ENCODE data around the gene PRRT2. TPM values are rescaled to one million over a fixed set of nuclear protein-coding genes. Genes with fewer than 3 reads are reported as not detected.
"Not testable (repeated sequence)": the region's sequence is repeated elsewhere in the genome, so short reads cannot be mapped to it uniquely, and the experiment has no call there.

The PRRT2 gene
- total RNA-seq, 1 donor from 2014 or later: under 0.01 TPM

DNA sequence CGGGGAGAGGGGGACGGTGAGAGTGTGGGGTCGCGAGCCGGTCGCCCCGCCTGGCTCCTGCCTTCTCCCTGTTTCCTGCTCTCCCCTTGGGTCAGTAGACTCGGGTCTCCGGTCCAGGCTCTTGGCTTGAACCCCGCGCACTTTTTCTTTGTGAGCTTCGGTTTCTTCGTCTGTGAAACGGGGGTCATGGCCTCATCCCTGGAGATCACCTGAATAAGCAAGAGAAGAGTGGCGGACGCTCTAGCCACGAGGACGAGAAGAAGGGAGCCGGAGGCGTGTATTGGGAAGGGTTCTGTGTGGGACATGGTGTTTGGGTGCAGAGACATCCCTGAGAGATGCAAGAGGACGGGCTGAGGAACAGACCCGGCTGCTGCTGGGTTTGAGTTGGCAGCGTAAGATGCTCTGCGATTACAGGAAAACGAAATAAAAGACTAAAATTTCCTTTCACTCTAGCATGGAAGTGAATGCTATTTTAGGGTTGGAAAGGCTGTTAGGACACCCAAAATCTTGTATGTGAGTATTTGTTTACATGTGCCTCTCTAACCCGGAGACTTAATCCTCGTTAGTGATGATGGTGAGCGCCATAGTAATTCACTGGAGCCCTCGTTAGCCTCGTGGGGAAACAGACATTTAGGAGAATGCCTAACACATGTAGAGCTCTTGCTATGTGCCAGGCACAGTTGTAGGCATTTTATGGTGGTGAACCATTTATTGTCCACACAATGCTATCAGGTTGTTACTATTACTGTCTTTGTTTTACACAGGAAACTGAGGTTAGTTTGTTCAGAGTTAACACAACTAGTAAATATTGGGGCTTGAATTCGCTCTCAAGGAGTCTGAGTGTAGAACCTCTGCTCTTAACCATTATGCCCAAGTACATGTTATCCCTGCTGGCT is 20.8 kb upstream of the PRRT2 start:
- no peak for DNase-seq (ENCODE audit: low read depth in 2 of 2)

DNA sequence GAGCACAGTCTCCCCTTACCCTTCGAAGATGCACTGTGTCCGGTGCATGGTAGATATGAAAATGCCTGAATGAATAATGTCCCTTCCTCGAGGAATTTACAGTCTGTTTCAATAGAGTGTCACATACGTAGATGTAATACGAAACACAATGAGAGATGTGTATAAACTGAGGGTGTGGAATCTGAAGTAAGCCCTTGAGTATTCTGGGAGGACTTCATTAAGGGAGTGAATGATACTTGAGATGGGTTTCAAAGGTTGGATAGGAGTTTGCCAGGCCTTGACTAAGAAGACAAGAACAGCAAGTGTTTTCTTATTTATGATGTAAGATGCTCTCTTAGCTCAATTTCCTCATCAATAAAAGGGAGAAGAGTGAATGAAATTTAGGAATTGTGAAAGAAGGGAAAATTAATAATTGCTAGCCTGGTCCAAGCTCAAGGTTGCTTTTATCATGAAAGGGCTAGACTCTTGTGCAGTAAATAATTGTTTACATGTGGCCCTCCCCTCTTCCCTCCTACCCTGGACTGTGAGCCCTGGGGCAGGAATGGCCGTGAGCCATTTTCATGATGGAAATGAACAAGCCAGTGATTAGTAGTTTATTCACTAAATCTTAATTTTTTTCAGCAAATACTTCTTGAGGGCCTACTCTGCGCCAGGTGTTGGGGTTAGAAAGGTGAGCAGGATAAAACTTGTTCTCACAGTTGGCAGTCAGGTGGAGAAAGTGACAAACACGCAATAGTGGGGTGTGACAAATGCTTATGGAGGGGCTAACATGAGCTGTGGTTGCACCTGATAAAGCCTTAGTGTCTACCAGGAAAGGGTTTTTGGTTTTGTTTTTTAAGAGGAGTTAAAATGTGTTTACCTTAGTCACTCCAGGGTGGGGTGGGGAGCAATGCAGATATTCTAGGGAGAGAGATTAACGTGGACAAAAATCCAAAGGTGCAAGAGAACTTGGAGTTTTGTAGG is 19.9 kb upstream of the PRRT2 start:
- no peak for DNase-seq (ENCODE audit: low read depth in 2 of 2)

DNA sequence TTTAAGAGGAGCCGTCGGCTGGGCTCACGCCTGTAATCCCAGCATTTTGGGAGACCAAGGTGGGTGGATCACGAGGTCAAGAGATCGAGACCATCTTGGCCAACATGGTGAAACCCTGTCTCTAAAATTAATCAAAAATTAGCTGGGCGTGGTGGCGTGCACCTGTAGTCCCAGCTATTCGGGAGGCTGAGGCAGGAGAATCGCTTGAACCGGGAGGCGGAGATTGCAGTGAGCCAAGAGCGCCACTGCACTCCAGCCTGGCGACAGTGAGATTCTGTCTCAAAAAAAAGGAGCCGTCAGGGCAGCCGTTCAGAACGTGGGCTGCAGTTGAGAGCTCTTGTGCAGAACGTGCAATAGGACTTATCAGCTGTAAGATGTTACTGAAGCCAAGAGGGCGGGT is 18.8 kb upstream of the PRRT2 start:
- not testable (repeated sequence) for DNase-seq (ENCODE audit: low read depth in 2 of 2)

DNA sequence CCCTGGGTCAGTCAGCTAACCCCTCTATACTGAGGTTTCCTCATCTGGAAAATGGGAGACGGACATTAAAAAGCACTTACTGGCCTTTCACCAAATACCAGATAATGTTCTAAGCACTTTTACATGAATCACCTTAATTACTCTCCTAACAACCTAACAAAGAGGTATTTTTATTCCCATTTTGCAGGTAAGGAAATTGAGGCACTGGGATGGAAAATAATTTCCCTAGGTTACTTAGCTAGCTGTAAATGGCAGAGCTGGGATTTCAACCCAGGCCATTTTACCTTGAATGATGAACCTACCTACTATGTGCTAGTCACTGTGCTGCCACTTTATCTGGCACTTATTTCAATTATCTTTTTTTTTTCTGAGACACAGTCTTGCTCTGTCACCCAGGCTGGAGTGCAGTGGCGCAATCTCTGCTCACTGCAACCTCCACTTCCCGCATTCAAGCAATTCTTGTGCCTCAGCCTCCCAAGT is 17.7 kb upstream of the PRRT2 start:
- DNase-seq (ENCODE audit: low read depth in 2 of 2): no peak

DNA sequence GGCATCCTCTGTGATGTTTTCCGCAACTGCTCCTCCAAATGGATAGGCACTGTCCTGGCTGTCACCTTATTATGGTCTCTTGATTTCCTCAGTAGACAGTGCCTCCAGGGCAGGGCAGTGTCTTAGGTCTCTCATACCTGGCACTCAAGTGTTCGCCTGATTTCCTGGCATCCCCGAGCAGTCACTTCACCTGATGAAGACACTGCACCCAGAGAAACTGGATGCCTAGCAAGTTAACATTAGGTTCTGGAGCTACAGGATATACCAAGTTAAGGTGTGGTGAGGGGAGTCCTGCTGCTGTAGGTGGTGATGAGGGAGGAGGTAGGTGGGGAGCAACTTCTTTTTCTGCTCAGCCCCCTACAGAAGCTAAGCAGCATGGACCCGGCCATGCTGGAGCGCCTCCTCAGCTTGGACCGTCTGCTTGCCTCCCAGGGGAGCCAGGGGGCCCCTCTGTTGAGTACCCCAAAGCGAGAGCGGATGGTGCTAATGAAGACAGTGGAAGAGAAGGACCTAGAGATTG is 9.5 kb upstream of the PRRT2 start:
- no peak for DNase-seq (ENCODE audit: low read depth in 2 of 2)

DNA sequence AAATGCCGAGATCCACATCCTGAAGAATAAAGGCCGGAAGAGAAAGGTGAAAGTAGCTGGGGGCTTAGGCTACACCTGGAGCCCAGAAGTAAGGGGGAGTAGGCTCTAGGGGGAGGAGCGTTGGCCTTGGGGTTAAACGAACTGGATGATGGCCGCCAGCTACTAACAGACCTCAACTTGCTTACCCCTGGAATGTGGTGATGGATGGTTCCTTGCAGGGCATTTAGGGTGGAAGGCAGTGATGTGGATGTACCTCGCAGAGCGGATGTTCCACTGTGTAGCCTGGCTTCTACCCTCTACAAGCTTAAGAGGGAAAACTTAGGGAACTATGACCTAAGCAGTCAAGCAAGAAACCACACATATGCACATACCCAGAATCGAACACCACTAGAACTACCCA is 8.0 kb upstream of the PRRT2 start:
- DNase-seq (ENCODE audit: low read depth in 2 of 2): no peak

DNA sequence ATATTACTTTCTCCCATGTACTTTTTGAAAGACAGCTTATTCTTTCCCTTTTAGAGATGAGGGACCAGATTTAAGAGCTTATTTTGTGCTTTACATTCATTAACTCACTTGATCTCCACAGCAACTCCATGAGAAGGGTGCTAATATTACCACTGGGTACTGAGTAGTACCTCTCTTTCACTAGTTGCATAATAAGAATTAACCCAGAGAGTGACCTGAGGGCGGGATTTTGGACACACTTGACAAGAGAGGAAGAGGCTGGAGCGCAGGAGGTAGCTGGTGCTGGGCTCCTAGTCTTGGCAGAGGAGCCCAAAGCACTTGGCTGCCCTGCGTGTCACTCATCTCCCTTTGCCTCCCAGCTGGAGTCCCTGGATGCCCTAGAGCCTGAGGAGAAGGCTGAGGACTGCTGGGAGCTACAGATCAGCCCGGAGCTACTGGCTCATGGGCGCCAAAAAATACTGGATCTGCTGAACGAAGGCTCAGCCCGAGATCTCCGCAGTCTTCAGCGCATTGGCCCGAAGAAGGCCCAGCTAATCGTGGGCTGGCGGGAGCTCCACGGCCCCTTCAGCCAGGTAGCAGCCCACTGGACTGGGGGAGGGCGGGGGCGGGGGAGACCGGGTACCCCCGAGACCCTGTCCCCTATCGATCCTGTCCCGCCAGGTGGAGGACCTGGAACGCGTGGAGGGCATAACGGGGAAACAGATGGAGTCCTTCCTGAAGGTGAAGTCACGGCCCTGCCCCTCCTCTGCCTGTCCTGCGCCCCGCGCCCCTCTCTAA is 7.3 kb upstream of the PRRT2 start:
- peak in 1 of 2 donors; percentile 33 for DNase-seq (ENCODE audit: low read depth in 2 of 2)

DNA sequence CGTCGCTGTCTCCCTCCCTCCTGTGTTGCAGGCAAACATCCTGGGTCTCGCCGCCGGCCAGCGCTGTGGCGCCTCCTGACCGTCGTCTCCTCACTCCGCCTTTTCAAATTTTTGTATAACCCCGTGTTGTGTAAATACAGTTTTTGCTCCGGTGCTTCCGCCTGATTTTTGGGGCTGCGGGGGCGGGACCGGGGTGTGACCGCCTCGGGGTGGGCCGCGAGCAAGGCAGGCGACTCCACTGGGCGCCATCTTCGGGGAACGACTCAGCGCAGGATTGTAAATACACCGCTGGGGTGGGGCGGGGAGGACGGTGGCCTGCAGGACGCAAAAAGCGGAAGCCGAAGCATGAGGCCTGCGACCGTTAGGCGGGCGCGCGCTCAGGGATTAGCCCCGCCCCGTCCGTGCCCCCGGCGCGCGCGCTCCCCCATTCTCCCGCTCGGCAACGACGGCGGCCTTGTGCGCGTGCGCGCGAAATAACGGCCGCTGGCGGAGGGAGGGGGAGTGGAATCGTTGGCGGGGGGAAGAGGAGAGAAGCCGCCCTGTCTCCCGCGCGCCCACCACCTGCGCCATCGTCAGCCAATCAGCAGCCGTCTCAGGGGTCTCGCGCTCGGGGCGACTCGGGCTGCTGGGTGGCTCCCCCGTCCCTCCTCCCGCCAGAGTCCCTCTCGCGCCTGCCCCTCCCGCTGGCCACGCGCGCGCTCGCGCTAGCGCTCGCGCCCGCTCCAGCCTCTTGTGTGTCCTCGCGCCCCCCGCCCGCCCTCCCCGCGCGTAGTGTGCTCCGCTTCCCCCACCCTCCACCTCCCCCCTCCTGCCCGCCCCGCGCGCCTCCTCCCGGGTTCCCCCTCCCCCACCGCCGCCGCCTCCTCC is 6.5 kb upstream of the PRRT2 start:
- DNase-seq (ENCODE audit: low read depth in 2 of 2): peak; percentile 98 to 99

DNA sequence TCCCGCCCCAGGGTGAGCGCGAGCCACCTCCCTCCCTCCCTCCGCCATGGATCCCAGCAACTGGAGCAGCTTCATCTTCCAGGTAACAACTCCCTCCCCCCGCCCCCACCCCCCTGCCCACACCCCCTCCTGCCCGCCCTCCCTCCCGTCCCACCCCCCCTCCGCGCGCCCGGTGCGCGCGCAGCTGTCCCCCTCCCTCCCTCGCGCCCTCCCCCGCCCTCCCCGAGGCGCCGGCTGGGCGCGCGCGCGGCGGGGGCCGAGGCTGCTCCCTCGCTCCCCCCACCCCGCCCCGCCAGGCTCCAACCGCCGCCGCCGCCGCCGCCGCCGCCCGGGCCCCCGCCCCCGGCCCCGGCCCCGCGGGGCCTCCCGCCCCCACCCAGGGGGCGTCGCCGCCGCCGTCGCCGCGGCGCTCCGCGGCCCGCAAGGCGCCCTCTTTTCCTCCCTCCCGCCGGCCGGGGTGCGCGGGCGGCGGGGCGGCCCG is 5.9 kb upstream of the PRRT2 start, which contains the start of gene MAZ:
Gene MAZ, plus strand, starts transcription at position 431 of the 481 bp plus-strand sequence. CDS start 173 bp downstream, outside the sequence.
- no peak for DNase-seq (ENCODE audit: low read depth in 2 of 2)

DNA sequence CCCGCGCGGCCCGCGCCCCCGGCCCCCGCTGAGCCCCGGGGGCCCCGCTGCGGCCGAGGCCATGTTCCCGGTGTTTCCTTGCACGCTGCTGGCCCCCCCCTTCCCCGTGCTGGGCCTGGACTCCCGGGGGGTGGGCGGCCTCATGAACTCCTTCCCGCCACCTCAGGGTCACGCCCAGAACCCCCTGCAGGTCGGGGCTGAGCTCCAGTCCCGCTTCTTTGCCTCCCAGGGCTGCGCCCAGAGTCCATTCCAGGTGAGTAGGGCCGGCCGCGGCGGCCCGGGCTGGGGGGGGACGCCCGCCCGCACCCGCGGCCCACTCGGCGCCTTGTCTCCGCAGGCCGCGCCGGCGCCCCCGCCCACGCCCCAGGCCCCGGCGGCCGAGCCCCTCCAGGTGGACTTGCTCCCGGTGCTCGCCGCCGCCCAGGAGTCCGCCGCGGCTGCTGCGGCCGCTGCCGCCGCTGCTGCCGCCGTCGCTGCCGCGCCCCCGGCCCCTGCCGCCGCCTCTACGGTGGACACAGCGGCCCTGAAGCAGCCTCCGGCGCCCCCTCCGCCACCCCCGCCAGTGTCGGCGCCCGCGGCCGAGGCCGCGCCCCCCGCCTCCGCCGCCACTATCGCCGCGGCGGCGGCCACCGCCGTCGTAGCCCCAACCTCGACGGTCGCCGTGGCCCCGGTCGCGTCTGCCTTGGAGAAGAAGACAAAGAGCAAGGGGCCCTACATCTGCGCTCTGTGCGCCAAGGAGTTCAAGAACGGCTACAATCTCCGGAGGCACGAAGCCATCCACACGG is 5.2 kb upstream of the PRRT2 start:
- DNase-seq (ENCODE audit: low read depth in 2 of 2): peak in 1 of 2 donors; percentile 32

DNA sequence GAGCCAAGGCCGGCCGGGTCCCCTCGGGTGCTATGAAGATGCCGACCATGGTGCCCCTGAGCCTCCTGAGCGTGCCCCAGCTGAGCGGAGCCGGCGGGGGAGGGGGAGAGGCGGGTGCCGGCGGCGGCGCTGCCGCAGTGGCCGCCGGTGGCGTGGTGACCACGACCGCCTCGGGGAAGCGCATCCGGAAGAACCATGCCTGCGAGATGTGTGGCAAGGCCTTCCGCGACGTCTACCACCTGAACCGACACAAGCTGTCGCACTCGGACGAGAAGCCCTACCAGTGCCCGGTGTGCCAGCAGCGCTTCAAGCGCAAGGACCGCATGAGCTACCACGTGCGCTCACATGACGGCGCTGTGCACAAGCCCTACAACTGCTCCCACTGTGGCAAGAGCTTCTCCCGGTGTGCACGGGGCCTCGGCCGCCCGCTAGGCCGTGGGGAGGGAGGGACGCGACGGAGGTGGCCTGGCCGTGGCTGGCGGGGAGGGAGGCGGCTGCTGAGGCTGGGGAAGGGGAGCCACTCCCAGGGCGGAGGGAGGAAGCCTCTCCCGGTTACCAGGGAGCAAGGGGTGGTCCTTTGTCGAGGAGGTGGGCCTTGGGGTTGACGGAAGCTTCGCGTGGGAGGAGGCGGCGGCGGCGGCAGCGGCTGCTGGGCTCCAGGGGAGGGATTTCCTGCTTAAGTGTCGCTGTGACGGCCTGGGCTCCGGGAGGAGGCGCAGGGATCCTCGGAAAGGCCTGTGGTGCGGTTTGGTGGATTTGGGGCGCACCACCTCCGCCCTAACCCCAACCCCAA is 4.4 kb upstream of the PRRT2 start:
- peak; percentile 95 to 96 for DNase-seq (ENCODE audit: low read depth in 2 of 2)

DNA sequence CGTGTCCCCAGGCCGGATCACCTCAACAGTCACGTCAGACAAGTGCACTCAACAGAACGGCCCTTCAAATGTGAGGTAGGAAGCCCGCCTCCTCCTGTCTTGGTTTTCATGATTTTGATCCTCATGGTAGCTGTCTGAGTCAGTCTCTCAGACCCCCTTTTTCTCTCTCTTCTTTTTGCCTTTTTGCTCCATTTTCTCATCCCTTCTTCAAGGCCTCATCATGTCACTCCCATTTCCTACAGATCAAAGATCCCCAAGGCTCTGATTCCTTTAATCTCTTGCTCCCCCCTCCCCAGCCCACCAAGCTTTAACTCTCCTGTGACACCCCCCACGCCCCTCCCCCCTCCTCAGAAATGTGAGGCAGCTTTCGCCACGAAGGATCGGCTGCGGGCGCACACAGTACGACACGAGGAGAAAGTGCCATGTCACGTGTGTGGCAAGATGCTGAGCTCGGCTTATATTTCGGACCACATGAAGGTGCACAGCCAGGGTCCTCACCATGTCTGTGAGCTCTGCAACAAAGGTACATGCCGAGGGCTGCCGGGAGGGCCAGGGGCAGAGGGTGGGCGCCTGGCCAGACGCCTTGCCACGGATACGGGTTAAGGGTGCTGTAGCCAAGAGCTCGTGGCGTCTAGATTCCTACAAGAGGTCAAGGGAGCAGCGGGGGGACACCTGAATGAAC is 3.6 kb upstream of the PRRT2 start:
- DNase-seq (ENCODE audit: low read depth in 2 of 2): no peak

DNA sequence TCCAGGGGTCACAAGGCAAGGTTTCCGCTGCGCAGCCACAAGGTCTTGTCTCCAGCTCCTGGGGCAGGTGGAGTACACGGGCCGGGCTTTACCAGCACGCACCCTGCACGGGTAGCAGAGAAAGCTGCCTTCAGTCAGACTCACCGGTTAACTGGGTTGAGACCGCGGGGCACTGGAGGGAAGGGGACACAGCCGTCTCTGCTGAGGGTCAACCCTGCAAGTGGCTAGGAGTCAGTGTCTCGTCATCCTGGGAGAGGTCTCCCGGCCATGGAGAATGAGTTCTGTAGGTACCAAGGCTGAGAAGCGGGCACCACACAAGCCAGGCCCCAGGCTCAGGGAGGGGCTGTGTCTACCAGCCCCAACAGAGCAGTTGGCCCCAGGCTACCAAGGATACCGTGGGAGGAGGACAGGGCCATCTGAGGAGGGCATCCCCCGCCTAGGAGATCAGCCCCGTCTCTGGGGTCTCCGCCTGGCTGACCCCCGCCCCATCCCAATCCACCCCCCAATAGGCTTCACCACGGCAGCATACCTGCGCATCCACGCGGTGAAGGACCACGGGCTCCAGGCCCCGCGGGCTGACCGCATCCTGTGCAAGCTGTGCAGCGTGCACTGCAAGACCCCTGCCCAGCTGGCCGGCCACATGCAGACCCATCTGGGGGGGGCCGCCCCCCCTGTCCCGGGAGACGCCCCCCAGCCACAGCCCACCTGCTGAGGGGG is 2.8 kb upstream of the PRRT2 start:
- DNase-seq (ENCODE audit: low read depth in 2 of 2): no peak

DNA sequence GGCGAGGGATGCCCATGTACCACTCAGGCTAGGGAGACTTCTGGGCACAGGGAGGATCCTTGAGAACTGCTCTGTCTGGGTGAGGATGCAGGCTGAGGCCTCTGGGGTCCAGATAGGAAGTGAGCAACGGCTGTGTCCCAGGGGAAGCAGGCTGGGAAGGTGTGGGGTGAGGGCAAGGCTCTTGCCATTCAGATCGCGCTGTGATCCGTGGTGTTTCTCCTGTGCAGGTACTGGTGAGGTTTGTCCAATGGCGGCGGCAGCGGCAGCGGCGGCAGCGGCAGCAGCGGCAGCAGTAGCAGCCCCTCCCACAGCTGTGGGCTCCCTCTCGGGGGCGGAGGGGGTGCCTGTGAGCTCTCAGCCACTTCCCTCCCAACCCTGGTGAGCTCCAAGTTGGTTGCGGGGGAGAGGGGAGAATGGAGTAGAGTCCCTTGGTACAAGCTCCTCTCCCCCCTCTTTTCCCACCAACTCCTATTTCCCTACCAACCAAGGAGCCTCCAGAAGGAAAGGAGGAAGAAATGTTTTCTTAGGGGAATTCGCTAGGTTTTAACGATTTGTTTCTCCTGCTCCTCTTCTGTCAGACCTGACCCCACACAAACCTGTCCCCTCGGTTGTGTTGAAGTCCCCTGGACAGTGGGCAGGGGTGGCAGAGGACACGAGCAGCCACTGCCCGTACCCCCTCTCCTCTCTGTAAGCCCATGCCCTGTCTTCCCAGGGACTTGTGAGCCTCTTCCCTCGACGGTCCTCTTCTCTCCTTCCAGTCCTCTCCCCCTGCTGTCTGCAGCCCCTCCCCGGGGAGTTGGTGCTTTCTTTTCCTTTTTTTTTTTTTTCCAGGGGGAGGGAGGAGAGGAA is 1.9 kb upstream of the PRRT2 start:
- DNase-seq (ENCODE audit: low read depth in 2 of 2): peak in 1 of 2 donors; percentile 29

DNA sequence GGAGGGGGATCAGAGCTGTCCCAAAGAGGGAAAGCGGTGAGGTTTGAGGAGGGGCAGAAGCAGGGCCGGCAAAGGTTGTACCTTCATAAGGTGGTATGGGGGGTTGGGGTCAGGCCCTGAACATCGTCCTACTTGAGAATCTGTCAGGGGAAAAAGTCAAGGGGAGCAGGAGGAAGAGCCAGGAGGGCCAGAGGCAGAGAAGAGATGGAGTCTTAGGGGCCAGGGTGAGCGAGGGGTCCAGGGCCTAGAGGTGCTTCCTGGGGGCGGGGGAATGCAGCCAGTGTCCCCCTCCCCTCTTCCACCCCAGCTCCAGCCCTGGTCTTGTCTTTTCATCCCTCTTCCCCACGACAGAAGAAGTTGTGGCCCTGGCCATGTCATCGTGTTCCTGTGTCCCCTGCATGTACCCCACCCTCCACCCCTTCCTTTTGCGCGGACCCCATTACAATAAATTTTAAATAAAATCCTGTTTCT is 1.3 kb upstream of the PRRT2 start:
- no peak for DNase-seq (ENCODE audit: low read depth in 2 of 2)

All from lung microvascular endothelial cell (primary cell).